OCI-LY7 (cell line): Measurements from ENCODE around the gene SLC6A19.

ENCODE experiments used
- CTCF ChIP-seq: fragments of 200-600 bp; sonication (generic); conservative IDR thresholded peaks from 2 replicates; pipeline ENCODE4 v1.5.1; 2014; ENCODE audit warnings: mild to moderate bottlenecking, antibody characterized with exemption, low read length, moderate library complexity, mixed read lengths
- EZH2phosphoT487 ChIP-seq: fragments of 200-600 bp; sonication (generic); IDR thresholded peaks from 2 replicates; pipeline ENCODE4 v1.6.1; 2018; ENCODE audit warnings: low read depth, borderline replicate concordance, mild to moderate bottlenecking, mixed run types, antibody characterized with exemption, low read length, moderate library complexity, mixed read lengths

GRCh38 chr5:1162276-1162675, 39.1 kb upstream of the SLC6A19 start:
- TF ChIP-seq CTCF (no peak), EZH2phosphoT487 (no peak)
